ENCODE results near the gene HINT1.
A peak's percentile ranks its signal among the peaks of the same experiment; 100 is the strongest.
"Not testable (repeated sequence)": the region's sequence is repeated elsewhere in the genome, so short reads cannot be mapped to it uniquely, and the experiment has no call there.

The HINT1 gene

DNA sequence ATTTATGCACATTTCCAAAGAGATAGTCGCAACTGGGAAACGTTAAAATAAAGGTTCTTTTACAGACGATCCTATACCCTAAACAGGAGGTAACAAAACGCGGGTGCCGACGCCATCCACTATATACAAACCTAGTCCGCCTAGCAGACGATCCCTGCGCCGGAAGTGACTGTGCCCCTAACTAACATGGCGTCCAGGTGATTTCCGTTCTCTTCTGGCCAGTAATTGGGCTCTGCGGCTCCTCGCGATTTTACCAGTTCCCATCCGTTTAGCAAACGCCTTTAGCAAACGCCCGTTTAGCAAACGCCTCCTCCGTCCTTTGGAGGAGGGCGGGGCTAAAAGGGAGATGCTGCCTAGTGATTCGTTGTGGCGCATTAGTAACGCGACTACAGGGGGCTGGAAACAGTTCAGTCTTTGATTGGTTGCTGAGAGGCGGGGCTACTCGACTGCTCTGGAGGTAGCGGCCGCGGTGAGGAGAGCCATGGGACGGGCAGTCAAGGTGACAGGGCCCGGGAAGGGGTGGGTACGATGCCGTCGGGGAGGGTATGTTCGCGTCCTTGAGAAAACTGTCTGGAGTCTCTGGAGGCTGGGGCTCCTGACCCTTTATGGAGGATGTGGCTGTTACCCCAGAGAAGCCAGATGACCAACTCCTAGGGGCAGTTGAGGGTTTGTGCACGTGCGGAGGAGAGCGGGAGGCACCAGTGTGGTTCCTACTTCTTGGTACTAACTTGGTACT, 5.7 kb upstream of the HINT1 start, which contains the start of gene LYRM7:
LYRM7 (plus strand) TSS at position 405 of the 736 bp plus-strand sequence; CDS start at position 482, 77 bp downstream.
- DNase-seq = peak; percentile 81 to 98

DNA sequence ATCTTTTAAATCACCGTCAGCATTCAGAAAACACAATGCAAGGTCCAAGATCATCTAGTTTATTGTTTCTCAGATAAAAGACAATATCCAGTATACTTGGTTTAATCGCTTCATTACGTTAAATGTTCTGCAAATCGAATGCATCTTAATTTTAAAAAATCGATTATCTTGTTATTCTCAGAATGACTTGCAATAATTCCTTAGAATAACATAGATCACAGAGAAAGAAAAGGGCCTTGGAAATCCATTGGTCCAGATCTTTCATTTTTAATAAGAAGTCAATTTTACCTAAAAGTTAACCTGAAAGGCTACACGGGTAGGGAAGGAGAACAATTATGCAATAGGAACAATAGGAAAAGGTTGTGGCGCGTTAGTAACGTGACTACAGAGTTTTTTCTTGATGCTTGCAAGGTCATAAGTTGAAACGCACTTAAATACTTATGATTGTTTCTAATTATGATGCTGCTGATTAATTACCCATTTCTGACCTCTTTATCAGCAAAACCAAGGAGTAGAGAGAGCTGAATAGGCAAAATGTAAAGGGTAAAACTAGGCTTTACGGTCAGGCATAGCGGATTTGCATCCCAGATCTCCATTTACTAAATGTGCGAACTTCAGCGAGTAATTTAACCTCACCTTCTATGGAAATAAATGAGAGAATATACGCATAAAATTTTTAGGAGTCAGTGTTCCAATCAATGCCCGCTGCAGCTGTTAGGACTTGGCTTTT, 4.9 kb upstream of the HINT1 start:
- no peak for DNase-seq

DNA sequence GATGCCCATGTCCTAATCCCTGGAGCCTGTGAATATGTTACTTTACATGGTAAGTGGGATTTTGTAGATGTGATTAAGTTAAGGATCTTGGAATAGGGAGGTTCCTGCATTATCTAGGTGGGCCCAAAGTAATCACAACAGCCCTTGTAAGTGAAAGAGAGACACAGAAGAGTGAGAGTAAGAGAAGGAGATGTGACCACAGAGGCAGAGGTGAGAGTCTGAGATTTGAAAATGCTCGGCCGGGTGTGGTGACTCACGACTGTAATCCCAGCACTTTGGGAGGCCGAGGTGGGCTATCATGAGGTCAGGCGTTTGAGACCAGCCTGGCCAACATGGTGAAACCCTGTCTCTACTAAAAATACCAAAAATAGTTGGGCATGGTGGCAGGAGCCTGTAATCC, 2.6 kb upstream of the HINT1 start:
- DNase-seq = no peak

DNA sequence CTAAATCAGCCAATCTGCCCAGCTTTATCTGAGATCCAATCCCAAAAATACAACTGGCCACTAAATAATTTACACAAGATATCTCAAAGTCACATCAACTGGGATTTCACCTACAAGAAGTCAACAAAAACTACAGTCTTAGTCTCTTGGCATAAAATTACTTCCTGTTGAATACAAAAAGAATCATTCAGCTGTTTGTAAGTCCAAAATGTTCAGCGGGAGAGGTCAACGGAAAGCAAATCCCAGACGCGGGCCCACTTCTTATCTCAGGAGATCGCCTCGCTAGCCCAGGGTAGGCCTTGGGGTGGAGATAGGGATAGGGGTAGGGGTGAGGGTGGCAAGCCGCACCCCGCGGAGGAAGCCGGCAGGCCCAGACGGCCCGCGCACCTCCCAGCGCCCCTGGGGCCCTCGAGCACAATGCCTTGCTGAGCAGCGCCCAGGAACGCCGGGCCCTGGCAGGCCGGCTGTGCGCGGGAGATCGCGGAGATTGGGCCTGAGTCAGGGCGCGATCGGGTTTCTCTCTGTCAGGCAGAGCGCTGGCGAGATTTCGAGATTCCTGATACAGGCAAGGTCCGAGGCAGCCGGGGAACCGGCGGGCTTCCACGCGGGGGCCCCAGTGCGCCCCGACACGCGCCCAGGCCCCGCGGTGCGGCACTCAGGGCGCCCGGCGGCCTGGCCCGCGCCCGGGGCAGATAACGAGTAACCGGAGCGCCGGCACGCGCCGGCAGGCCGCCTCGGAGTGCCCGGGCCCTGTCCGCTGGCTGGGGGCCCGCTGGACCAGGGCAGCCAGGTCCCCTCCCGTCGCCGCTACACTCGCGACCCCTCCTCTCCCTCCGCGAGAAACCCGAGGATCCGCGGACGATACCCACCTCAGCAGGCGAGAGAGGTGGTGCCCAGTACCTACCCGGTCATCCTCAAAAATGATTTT, 601 bp downstream of the HINT1 start:
- peak; percentile 57 to 71 for DNase-seq

DNA sequence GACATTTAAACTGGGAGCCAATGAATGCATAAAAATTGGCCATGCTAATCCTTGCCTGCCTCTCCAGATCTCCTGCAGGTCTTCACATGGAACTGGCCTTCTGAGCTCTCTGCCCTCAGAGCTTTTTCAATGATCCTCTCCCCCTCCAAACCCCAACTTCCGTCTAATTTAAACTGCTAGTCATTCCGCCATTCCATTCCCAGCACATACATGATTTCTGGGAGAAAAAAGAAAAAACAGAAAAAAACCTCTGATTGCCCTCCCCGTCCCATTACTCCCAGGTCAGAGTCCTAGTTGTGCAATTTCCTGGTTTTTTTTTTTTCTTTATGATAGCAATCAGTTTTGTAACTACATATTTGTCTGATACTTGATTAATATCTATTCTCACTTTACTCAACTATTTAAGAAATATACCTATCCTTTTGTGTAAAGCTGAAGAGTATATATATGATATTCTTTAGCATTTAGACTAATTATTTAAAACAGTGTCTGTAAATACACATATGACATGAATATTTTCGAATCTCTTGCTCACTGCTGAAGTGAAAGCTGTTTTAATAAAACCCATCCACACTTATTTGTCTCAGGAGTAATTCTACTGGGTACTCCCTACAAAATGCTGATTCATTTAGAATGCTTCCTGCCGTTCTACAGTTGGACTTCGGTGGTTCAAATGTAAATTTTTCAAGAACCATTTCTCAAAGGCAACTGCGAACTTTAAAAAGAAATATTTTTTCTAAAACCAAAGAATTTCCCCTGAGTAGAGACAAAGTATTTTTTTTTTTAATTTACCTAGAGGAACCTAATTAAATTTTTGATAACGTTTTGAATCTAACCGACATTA, 1.6 kb downstream of the HINT1 start:
- DNase-seq = no peak

DNA sequence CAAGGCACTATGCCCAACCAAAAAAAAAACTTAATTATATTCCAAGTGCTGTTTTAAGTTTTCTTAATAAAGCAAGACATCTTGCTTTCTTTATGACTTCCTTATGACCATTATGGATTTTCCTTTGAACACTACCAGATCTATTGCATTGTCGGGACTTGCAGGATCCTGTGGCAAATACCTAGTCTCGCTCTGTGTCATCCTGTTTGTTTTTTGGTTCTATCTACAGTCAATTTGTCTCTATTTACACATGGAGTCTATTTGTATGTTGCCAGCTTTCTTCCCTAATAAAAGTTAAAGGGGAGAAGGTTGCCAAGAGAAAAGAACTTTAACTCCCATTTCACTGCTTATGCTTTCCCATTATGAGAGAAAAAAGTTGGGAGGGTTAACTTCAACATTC, 4.9 kb downstream of the HINT1 start:
- no peak for DNase-seq

DNA sequence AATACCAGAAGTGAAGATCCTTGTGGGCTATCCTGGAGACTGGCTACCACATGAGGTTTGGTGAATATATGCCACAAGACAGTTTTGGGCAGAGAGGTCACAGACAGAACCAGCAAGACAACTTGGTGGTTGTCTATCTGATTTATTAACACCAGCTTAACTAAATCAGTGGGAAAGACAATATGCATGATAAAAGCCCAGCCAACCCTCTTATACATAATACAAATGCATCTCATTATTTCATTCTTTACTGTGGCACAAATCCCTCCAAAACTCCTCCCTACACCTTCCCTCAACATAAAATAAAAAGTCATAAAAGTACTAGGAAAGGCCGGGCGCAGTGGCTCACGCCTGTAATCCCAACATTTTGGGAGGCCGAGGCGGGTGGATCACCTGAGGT, 8.1 kb downstream of the HINT1 start:
- no peak for DNase-seq

DNA sequence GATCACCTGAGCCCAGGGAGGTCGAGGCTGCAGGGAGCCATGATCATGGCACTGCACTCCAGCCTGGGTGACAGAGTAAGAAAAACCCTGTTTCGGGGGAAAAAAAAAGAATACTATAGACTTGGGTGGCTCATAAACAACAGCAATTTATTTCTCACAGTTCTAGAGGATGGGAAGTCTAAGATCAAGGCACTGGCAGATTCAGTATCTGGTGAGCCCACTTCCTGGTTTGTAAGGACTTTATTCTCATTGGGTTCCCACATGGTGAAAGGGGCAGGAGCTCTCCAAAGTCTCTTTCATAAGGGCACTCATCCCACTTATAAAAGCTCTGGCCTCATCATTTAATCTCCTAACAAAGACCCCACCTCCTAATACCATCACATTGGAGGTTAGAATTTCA, 8.7 kb downstream of the HINT1 start:
- no peak for DNase-seq

DNA sequence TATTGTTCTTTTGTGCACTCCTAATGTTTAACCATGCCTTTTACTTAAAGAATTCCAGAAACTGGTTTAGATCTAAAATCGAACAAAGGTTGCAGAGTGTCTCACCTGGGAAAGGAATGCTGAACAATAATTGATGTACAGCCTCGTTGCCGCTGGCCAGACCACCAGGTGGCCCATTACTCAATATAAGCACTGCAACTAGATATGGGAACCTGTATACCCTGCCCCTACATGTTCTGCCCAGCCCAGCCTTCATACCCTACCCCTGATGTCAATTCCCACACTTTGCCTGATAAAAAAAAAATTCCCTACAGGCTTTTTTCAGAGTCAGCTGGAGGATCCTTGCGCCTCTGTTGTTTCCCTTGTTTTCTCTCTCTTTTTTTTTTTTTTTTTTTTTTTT, 13.8 kb downstream of the HINT1 start:
- no peak for DNase-seq

DNA sequence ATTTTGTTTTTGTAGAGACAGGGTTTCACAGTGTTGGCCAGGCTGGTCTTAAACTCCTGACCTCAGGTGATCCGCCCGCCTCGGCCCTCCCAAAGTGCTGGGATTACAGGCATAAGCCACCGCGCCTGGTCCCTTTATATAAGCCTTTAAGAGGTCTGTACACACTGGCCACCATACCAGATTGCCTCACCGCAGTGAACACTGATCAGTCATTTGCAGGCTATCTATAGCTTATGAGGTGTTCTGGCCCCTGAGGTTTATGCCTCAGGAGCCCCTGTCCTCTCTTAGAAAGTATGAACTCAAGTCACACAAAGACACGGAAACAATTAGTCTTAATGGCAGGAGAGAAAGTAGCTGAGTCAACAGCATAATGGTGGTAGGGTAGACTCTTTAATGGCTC, 14.6 kb downstream of the HINT1 start:
- no peak for DNase-seq

DNA sequence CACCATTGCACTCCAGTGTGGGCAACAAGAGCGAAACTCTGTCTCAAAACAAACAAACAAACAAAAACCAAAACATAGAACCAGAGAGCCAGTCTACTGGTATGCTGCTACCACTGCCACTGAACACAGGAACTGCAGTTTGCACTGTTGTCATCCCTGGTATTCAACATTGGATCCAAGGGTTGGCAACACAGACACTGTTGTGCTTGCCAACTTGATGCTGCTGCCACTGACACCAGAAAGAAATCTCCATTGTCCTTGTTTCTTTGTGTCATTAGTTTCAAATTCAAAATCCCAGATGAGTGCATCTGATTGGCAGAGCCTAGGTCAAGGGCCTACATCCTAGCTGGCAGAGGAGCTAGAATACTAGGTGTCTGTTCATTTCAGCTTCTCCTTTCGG, 16.2 kb downstream of the HINT1 start:
- DNase-seq = no peak

DNA sequence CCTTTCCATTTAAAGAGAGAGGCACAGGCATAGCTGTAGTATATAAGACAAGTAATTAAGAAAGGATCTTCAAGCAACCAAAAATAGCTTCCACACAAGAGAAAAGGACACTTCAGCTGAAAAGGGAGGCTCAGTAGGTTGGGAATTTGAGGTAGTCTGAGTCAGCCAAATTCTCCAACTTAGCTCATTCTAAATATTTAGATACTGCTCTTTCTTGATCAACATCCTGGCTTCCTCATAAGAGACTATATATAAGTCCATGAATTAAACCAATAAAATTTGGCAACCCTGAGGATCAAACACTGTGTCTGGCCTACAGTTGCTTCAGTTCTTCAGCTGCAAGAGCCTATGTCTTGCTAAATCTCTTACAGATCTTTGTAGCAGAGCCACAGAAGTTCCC, 17.8 kb downstream of the HINT1 start:
- DNase-seq = no peak

DNA sequence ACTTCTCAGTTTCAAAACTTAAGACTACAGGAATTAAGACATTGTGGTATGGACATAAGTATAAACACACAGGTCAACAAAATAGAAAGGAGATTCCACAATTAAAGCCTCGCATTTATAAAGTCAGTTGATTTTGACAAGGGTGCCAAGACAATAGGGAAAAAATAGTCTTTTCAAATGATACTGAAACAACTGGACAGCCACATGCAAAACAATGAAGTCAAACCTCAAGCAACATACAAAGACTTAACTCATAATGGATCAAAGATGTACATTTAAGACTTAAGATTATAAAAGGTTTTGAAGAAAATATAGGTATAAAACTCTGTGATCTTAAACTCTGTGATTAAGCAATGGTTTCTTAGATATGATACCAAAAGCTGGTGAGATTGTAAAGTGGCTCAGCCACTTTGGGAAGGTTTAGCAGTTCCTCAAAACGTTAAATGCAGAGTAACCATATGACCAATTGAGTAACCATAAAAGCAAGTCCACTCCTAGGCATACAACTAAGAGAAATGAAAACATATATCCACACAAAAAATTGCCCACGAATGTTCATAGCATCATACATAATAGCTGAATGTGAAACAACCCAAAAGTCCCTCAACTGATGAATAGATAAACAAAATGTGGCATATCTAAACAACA, 22.0 kb downstream of the HINT1 start:
- DNase-seq = no peak

DNA sequence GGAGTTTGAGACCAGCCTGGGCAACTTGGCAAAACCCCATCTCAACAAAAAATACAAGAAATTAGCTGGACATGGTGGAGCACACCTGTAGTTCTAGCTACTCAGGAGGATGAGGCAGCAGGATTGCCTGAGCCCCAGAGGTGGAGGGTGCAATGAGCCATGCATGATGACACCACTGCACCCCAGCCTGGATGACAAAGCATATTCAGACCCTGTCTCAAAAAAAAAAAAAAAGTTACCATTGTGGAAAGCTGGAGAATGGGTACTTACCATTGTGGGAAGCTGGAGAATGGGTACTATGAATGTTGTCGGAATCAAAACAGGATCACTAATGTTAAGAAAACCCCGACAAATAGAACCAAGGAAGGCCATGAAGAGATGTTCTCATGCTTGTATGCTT, 25.7 kb downstream of the HINT1 start:
- DNase-seq = no peak

DNA sequence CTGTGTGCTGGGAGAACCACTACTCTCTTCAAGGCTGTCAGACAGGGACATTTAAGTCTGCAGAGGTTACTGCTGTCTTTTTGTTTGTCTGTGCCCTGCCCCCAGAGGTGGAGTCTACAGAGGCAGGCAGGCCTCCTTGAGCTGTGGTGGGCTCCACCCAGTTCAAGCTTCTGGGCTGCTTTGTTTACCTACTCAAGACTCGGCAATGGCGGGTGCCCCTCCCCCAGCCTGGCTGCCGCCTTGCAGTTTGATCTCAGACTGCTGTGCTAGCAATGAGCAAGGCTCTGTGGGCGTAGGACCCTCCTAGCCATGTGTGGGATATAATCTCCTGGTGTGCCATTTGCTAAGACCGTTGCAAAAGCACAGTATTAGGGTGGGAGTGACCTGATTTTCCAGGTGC, 26.6 kb downstream of the HINT1 start:
- DNase-seq = not testable (repeated sequence)

DNA sequence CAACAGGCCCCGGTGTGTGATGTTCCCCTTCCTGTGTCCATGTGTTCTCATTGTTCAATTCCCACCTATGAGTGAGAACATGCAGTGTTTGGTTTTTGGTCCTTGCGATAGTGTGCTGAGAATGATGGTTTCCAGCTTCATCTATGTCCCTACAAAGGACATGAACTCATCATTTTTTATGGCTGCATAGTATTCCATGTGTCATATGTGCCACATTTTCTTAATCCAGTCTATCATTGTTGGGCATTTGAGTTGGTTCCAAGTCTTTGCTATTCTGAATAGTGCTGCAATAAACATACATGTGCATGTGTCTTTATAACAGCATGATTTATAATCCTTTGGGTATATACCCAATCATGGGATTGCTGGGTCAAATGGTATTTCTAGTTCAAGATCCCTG, 32.0 kb downstream of the HINT1 start:
- not testable (repeated sequence) for DNase-seq

DNA sequence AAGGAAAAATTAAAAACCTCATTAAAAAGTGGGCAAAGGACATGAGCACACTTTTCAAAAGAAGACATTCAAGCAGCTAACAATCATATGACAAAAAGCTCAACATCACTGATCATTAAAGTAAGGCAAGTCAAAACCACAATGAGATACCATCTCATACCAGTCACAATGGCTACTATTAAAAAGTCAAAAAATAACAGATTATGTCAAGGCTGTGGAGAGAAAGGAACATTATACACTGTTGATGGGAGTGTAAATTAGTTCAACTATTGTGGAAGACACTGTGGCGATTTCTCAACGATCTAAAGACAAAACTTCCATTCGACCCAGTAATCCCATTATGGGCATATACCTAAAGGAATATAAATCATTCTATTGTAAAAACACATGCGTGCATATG, 35.8 kb downstream of the HINT1 start:
- no peak for DNase-seq

DNA sequence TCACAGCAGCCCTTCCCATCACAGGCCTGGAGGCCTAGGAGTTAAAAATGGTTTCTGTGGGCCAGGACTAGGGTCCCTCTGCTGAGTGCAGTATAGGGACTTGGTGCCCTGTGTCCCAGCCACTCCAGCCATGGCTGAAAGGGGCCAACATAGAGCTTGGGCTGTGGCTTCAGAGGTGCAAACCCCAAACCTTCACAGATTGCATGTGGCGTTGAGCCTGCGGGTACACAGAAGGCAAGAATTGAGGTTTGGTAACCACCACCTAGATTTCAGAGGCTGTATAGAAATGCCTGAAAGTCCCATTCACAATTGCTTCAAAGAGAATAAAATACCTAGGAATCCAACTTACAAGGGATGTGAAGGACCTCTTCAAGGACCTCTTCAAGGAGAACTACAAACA, 37.8 kb downstream of the HINT1 start:
- DNase-seq = not testable (repeated sequence)

DNA sequence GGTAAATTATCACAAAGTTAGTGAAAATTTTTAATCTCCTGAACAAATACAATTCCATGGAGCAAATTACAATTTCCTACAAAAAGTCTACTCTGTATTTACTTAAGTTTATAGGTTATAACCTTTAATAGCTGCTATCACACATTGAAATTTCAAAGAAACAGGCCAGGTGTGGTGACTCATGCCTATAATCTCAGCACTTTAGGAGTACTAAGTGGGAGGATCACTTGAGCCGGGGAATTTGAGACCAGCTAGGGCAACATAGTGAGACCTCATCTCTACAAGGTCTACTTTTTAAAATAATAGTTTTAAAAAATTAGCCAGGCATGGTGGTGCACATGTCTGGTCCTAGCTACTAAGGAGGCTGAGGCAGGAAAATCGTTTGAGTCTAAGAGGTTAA, 50.3 kb downstream of the HINT1 start:
- no peak for DNase-seq

DNA sequence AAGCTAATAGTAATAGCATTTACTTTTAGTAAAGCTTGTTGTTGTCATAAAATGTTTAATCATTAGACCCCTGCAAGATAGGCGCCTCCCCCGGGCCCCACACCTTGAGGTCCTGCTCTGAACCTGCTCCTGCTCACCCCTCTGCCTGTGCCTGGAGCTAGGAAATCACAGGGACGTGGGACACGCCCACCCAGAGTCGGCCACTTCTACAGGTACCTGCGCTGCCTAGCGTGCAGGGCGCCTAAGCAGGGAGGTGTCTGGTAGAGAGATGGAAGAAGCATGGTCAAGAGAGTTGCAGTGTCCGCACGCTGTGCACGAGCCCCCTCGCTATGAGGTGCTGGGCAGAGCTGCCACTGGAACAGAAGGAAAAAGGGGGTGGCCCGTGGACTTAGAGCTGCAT, 52.6 kb downstream of the HINT1 start:
- no peak for DNase-seq

DNA sequence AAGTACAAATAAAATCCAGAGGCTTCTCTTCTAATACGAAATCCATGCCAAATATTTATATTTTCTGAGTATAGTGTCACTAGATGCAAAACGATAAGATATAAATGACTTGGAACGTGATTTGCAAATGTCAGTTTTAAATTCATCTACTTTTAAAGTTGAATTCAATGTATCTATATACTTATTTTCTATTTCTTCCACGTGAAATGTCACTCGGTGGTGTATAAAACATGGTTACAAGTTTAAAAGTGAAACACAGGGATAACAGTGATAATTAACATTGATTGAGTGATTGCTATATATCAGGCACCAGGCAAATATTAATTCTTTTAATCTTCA, 54.8 kb downstream of the HINT1 start:
- no peak for DNase-seq
